Measurements from ENCODE around the gene SLC22A23.

GRCh38 chr6:3359973-3360726, 96.7 kb downstream of the SLC22A23 start:
- TF ChIP-seq CTCF (conservative IDR thresholded peaks at IDR 0.05): no peak
- no peak for TF ChIP-seq ZFX (IDR thresholded peaks at IDR 0.05)

All from C4-2B (cell line).